GM12878 (cell line): ENCODE results near the gene RNF183. TPM values are rescaled to one million over a fixed set of nuclear protein-coding genes. Genes with fewer than 3 reads are reported as not detected.

Experiments used
- ATAC-seq: fragments of 200-7000 bp; cut with Tn5 transposase; 3 replicates; pipeline ENCODE4 v1.9.1; 2020; ENCODE audit warnings: mild to moderate bottlenecking, moderate library complexity
- BruUV-seq: library from RNA; stranded (reverse); fragments of 400-500 nt; replicated peaks from 2 replicates; lab custom pipeline; 2021; lab: Mats Ljungman, UMichigan
- CTCF ChIA-PET: fragments of 300-600 bp; sonication (Branson Sonifier 250); formaldehyde crosslinking; extraction: SDS; loops from one replicate; lab custom pipeline; 2021; ENCODE audit warnings: inconsistent platforms; lab: Yijun Ruan, JAX
- POLR2A ChIA-PET: fragments of 350-600 bp; formaldehyde crosslinking; extraction: SDS; loops from one replicate; lab custom pipeline; 2021; ENCODE audit warnings: inconsistent platforms; lab: Charles Lee
- RAD21 ChIA-PET: fragments of 300-600 bp; sonication (Branson Sonifier 250); formaldehyde crosslinking; loops from one replicate; lab custom pipeline; 2023; ENCODE audit warnings: antibody characterized with exemption; ENCODE audit not compliant: unreplicated experiment; lab: Charles Lee
- SMC1A ChIA-PET: fragments of 300-600 bp; sonication (Branson Sonifier 250); formaldehyde crosslinking; loops from one replicate; lab custom pipeline; 2023; ENCODE audit not compliant: unreplicated experiment, uncharacterized antibody; lab: Charles Lee
- DNase-seq: peaks from one replicate; pipeline ENCODE4 v3.0.0-alpha.2; 2011; ENCODE audit warnings: low read depth, low spot score
- FAIRE-seq: peaks from 3 replicates; lab custom pipeline; 2011; peaks lifted over from hg19 to GRCh38; lab: Jason Lieb, UNC
- H2AFZ ChIP-seq: 2 replicates; pipeline ENCODE4 v1.6.0; 2011; ENCODE audit warnings: low read depth, low read length, control low read depth; ENCODE audit not compliant: control insufficient read depth
- H3K27ac ChIP-seq: 2 replicates; pipeline ENCODE4 v1.5.1; 2011; ENCODE audit warnings: control low read depth; ENCODE audit not compliant: control insufficient read depth, insufficient read depth
- H3K27me3 ChIP-seq, 2 experiments: replicated peaks in 1 of 2; 2 replicates each; pipeline versions ENCODE4 v1.6.0 to v1.6.1; 2011; ENCODE audit warnings: low read length in 1 of 2; ENCODE audit not compliant: control insufficient read depth in 2 of 2, insufficient read depth in 2 of 2
- H3K36me3 ChIP-seq, 2 experiments: 2 replicates each; pipeline ENCODE4 v1.5.1; 2011; ENCODE audit warnings: low read length in 1 of 2; ENCODE audit not compliant: control insufficient read depth in 2 of 2, insufficient read depth in 2 of 2
- H3K4me1 ChIP-seq: 2 replicates; pipeline ENCODE4 v1.6.1; 2011; ENCODE audit warnings: mild to moderate bottlenecking, low read length, moderate library complexity, mixed read lengths; ENCODE audit not compliant: control insufficient read depth, insufficient read depth
- H3K4me2 ChIP-seq: 2 replicates; pipeline ENCODE4 v1.6.0; 2011; ENCODE audit warnings: control low read depth; ENCODE audit not compliant: control insufficient read depth, insufficient read depth
- H3K4me3 ChIP-seq: fragments of 200-600 bp; sonication (generic); 2 replicates; pipeline ENCODE4 v1.5.1; 2016
- H3K79me2 ChIP-seq: 2 replicates; pipeline ENCODE4 v1.6.0; 2011; ENCODE audit warnings: low read length; ENCODE audit not compliant: control insufficient read depth, insufficient read depth
- H3K9ac ChIP-seq: 2 replicates; pipeline ENCODE4 v1.8.0; 2011; ENCODE audit warnings: low read length, control low read depth, mixed read lengths; ENCODE audit not compliant: control insufficient read depth, insufficient read depth
- H3K9me3 ChIP-seq: replicated peaks from 3 replicates; pipeline ENCODE4 v1.5.1; 2011; ENCODE audit warnings: mild to moderate bottlenecking, low read length; ENCODE audit not compliant: control insufficient read depth, insufficient read depth
- H4K20me1 ChIP-seq: 2 replicates; pipeline ENCODE4 v1.6.0; 2011; ENCODE audit not compliant: control insufficient read depth, insufficient read depth
- BCL11A ChIP-seq: IDR thresholded peaks from 2 replicates; pipeline ENCODE4 v1.6.1; 2011; ENCODE audit warnings: low read depth, low read length
- MEF2B ChIP-seq: fragments of 450-650 bp; IDR thresholded peaks from 2 replicates; pipeline ENCODE4 v1.6.1; 2018; ENCODE audit warnings: mild to moderate bottlenecking, moderate library complexity; ENCODE audit not compliant: partially characterized antibody, poor library complexity, severe bottlenecking
- NRF1 ChIP-seq: conservative IDR thresholded peaks from 2 replicates; pipeline ENCODE4 v1.6.1; 2011; ENCODE audit warnings: mild to moderate bottlenecking, low read depth, low read length, improper control_type of control experiment
- POLR2AphosphoS2 ChIP-seq: IDR thresholded peaks from 2 replicates; pipeline ENCODE4 v1.6.1; 2011; ENCODE audit warnings: low read depth, mild to moderate bottlenecking, low read length, improper control_type of control experiment, moderate library complexity
- TBL1XR1 ChIP-seq: IDR thresholded peaks from 2 replicates; pipeline ENCODE4 v1.6.1; 2012; ENCODE audit warnings: low read depth, low read length, improper control_type of control experiment
- YBX1 ChIP-seq: fragments of 450-650 bp; IDR thresholded peaks from 2 replicates; pipeline ENCODE4 v1.6.1; 2016; ENCODE audit warnings: antibody characterized with exemption
- ZNF384 ChIP-seq: IDR thresholded peaks from 2 replicates; pipeline ENCODE4 v1.6.1; 2012; ENCODE audit warnings: low read depth, mild to moderate bottlenecking, low read length, improper control_type of control experiment, borderline replicate concordance
- ZNF622 ChIP-seq: fragments of 450-650 bp; IDR thresholded peaks from 2 replicates; pipeline ENCODE4 v1.6.1; 2017; ENCODE audit warnings: mild to moderate bottlenecking, inconsistent platforms
- WGBS: methylation state at CpG from one replicate; pipeline ENCODE4 v1.1.6; 2016; ENCODE audit warnings: low lambda C conversion rate; ENCODE audit not compliant: insufficient replicate concordance, insufficient coverage; ENCODE audit errors: missing lambda C conversion rate; 5-methylcytosine and 5-hydroxymethylcytosine counted together
- in situ Hi-C: fragments of 300-500 bp; cut with MboI; formaldehyde crosslinking; loops from 9 replicates; pipeline ENCODE4 v1.14.3; 2018; ENCODE audit warnings: mixed read lengths
- intact Hi-C: fragments of 100-400 bp; cut with micrococcal nuclease; formaldehyde crosslinking; loops from one replicate; pipeline ENCODE4 v1.14.2; 2022; ENCODE audit not compliant: unreplicated experiment
- polyA plus RNA-seq, 11 experiments: library from polyadenylated mRNA; depleted of rRNA in 4 of 11; unstranded in 6 of 11; stranded (reverse) in 5 of 11; fragments of >200 nt; fragmentation: Nextera tagmentation in 4 of 11; fragmentation: Illumina TruSeq in 1 of 11; extraction: Ambion mirVana in 4 of 11; extraction: Trizol in 1 of 11; gene quantifications; 1 replicate in 1 of 11; 2 replicates in 10 of 11; pipeline versions ENCODE4 v1.2.1 to v1.2.3, GENCODE V29; 2011 to 2016; ENCODE audit warnings: inconsistent platforms in 2 of 11, missing spikeins in 2 of 11, low read depth in 1 of 11
- total RNA-seq, 4 experiments: library from RNA; depleted of rRNA in 3 of 4; stranded (reverse); fragments of >200 nt in 3 of 4; fragmentation: Illumina TruSeq in 1 of 4; extraction: Trizol in 1 of 4; gene quantifications; 2 replicates each; pipeline versions ENCODE4 v1.2.1 to v1.2.3, GENCODE V29; 2013 to 2021
- TF ChIP-seq, protein P1 (sequence below): IDR thresholded peaks from 2 replicates; pipeline ENCODE4 v1.6.1; 2011; ENCODE audit warnings: low read depth, mild to moderate bottlenecking, low read length, moderate library complexity, borderline replicate concordance; ENCODE audit errors: extremely low read depth
- TF ChIP-seq, protein P2 (sequence below): IDR thresholded peaks from 2 replicates; pipeline ENCODE4 v1.6.1; 2012; ENCODE audit warnings: low read depth, low read length, improper control_type of control experiment
- TF ChIP-seq, protein P3 (sequence below): fragments of 450-650 bp; formaldehyde crosslinking; IDR thresholded peaks from 2 replicates; pipeline ENCODE4 v1.4.0; 2020; ENCODE audit warnings: mild to moderate bottlenecking, moderate library complexity

RNF183 gene
- total and polyA plus RNA-seq, 10 of the 15 experiments (the other 5 are each of a cell fraction or from before 2014, with no cell fraction given): 0.03 to 0.26 (median 0.07) TPM; not detected in 6

DNA sequence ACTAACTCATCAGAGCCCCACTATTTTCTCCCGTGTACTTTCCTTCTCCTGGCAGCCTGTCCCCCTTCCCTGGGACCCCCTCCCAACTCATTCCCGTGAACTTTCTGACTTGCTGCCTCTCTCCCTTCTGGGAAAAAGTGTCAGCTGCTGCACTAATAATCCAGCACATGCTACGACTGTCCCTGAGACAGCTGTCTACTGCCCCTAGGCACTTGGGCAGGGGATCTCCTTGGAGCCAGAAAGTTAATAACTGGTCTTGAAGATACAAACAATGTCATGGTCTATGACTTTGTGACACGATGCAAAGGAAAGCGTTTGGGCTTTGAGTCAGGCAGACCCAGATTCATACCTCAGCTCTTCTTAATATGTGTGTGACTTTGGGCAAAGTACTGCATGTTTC, 10.1 kb upstream of the RNF183 start:
- BruUV-seq: no TSS peak
- TF ChIP-seq, protein P1, sequence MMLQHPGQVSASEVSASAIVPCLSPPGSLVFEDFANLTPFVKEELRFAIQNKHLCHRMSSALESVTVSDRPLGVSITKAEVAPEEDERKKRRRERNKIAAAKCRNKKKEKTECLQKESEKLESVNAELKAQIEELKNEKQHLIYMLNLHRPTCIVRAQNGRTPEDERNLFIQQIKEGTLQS: no peak
- TF ChIP-seq YBX1 (no peak), POLR2AphosphoS2 (no peak), ZNF622 (no peak), ZNF384 (no peak), NRF1 (no peak), BCL11A (no peak), TBL1XR1 (no peak), MEF2B (no peak)
- TF ChIP-seq, protein P2, sequence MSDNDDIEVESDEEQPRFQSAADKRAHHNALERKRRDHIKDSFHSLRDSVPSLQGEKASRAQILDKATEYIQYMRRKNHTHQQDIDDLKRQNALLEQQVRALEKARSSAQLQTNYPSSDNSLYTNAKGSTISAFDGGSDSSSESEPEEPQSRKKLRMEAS: no peak
- TF ChIP-seq, protein P3, sequence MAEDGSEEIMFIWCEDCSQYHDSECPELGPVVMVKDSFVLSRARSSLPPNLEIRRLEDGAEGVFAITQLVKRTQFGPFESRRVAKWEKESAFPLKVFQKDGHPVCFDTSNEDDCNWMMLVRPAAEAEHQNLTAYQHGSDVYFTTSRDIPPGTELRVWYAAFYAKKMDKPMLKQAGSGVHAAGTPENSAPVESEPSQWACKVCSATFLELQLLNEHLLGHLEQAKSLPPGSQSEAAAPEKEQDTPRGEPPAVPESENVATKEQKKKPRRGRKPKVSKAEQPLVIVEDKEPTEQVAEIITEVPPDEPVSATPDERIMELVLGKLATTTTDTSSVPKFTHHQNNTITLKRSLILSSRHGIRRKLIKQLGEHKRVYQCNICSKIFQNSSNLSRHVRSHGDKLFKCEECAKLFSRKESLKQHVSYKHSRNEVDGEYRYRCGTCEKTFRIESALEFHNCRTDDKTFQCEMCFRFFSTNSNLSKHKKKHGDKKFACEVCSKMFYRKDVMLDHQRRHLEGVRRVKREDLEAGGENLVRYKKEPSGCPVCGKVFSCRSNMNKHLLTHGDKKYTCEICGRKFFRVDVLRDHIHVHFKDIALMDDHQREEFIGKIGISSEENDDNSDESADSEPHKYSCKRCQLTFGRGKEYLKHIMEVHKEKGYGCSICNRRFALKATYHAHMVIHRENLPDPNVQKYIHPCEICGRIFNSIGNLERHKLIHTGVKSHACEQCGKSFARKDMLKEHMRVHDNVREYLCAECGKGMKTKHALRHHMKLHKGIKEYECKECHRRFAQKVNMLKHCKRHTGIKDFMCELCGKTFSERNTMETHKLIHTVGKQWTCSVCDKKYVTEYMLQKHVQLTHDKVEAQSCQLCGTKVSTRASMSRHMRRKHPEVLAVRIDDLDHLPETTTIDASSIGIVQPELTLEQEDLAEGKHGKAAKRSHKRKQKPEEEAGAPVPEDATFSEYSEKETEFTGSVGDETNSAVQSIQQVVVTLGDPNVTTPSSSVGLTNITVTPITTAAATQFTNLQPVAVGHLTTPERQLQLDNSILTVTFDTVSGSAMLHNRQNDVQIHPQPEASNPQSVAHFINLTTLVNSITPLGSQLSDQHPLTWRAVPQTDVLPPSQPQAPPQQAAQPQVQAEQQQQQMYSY (CRISPR knock-in tag): no peak
- FAIRE-seq (no peak), DNase-seq (no peak), ATAC-seq (no peak)
- Histone ChIP-seq H3K27me3 (no peaks in the 10 kb centered on the region), H3K27ac (no peak overlapping the region), H3K36me3 (no peaks in the 10 kb centered on the region), H3K4me2 (no peak overlapping the region), H3K4me3 (no peak overlapping the region), H3K9me3 (no peaks in the 10 kb centered on the region), H4K20me1 (no peaks in the 10 kb centered on the region; the same call in 1 of the 2 replicates), H3K79me2 (no peaks in the 10 kb centered on the region), H3K4me1 (no peaks in the 10 kb centered on the region), H3K9ac (no peak overlapping the region), H2AFZ (no peak overlapping the region)
- WGBS: 15% methylated on average over 5 of the region's 5 CpGs
- in situ Hi-C loops (no loop called here), intact Hi-C loops (no loop called here)
- ChIA-PET CTCF (no interaction called here), SMC1A (interaction anchor here (0.8 kb wide), 2 partner anchors 14 to 95 kb away, joined by 3 read pairs; no protein-coding TSS in a partner anchor), RAD21 (no interaction called here), POLR2A (no interaction called here)
